ENCODE measurements around the gene FOXL3.

The FOXL3 gene

DNA sequence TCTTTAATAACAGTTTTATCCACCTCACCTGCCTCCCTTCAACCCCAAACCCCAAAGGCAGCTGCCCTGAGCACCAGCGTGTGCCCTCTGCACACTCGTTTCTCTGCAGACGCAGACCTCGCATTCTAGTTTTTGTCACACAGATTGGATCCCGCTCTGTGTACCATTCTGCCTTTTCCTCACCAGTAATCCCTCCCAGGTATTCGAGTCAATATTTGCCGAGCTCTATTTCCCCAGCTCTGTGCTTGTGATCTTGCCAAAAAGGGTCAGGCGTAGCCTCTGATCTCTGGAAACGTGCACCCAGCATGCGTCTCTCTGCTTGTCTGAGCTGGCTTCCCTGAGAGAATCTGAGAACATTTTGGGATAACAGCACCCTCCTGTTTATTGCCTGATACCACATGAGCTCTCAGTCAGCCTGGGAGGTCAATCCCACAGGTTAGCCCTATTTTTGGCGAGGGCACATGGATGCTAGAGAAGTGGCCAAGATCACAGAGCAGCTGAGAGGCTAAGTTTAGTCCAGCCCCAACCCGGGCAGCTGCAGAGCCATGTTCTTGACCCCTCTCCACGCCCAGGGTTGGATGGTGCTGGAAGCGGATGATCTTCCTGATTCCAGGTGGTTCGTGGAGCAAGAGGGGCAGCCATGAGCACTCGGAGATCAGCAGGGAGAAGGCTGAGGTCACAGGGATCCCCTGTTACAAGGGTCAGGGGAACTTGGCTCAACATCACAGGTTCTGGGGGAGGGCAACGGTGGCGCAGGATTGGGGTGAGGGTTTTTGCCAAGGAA, 29.1 kb downstream of the FOXL3 start:
- DNase-seq (ENCODE audit: low read depth in 4 of 4, low spot score in 1 of 4), result no peak

DNA sequence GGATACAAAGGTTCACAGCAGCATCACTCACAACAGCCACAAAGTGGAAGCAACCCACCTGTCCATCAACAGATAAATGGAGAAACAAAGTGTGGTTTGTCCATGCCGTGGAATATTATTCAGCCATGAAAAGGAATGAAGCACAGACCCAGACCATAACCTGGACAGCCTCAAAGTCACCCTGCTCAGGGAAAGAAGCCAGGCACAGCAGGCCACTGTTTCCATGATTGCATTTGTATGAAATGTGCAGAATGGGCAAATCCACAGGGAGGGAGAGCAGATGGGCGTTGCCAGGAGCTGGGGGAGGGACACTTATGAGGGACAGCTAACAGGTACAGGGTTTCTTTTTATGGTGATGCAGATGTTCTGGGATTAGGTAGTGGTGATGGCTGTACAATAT, 30.3 kb downstream of the FOXL3 start:
- DNase-seq (ENCODE audit: low read depth in 4 of 4, low spot score in 1 of 4), result no peak

DNA sequence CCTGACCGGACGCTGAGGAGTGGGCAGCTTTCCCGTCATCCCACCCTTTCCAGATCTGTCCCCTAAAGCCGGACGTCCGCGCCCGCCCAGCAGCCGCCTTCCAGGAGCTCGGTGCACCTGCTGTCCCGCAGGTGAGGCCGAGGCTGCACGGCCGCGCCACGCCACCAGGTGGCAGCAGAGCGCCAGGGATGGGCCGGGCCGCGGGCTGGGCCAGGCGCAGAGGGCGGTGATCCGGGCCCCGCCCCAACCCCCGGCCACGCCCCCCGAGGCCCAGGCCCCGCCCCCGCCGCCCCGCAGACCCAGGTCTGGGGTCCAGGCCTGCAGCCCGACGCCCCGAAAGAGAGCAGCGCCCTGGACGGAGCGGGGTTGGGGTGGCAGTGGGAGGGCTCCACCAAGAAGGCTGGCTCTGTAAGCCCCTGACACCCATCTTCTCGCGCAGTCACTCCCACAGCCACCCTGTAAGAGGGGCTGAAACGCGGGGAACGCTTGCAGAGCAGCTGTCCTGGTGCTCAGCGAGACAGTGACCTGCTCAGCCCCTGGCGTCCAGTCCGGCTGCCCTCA, 32.2 kb downstream of the FOXL3 start:
- DNase-seq (ENCODE audit: low read depth in 4 of 4, low spot score in 1 of 4), result peak; percentile 75 to 90 (median 80)

- no peak for DNase-seq (ENCODE audit: low read depth in 4 of 4, low spot score in 1 of 4)
Measured at GRCh38 chr7:322708-323111, 32.7 kb downstream of the FOXL3 start.

GRCh38 chr7:323410-323809, 33.4 kb downstream of the FOXL3 start:
- DNase-seq (ENCODE audit: low read depth in 4 of 4, low spot score in 1 of 4), result no peak

- DNase-seq (ENCODE audit: low read depth in 4 of 4, low spot score in 1 of 4), result no peak
Measured at GRCh38 chr7:324011-324410, 34.0 kb downstream of the FOXL3 start.

GRCh38 chr7:325051-325798, 35.3 kb downstream of the FOXL3 start:
- no peak for DNase-seq (ENCODE audit: low read depth in 4 of 4, low spot score in 1 of 4)

GRCh38 chr7:325811-326210, 35.8 kb downstream of the FOXL3 start:
- DNase-seq (ENCODE audit: low read depth in 4 of 4, low spot score in 1 of 4), result no peak

GRCh38 chr7:326273-326672, 36.3 kb downstream of the FOXL3 start:
- DNase-seq (ENCODE audit: low read depth in 4 of 4, low spot score in 1 of 4), result no peak

DNA sequence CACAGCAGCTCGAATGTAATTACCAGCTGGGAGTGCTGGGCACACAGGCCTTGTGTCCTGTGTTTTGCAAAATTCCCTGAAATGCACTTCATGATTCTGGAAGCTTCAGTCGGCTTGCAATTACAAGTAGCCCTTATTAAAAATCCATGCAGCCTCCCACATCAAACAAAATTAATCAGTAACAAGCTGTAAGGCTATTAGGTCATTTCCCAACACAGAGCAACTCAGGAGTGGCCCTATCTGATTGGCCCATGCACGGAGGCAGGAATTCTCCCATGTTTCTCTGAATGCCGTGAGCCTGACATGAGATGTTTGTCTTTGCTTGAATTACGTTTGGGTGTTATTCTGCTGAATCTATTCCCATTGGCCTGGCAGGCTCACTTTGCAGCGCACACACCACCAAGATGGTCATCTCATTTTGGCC, 36.9 kb downstream of the FOXL3 start:
- DNase-seq (ENCODE audit: low read depth in 4 of 4, low spot score in 1 of 4), result no peak

DNA sequence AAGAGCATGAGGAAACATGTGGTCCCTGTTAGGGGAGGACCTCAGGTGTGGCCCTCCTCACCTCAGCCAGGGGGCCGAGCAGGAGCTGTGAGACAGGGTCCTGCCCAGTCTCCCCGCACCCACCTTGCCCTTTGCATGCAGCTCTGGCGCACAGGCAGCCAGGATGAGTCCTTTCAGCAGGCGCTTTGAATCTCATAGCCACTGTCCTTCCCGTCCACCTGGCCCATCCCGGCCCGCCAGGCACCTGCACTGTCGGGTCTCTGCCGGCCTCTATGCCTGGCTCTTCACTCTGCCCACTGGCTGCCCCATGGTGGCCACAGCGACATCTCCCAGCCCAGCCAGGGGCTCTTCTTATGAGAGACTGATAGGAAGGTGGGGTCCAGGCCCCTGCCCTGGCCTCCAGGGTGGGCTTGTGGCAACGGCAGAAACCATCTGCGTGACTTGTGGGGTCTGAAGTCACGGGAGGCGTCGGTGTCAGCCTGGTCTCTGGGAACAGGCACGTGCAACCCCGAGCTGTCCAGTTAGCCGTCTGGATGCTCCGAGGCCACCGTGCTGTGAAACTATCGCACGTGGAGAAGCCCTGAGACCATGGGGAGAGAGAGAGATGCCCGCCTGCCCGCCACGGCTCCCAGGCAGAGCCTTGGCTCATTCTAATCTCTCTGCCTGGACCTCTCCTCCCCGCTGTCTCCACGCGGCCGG, 37.4 kb downstream of the FOXL3 start:
- DNase-seq (ENCODE audit: low read depth in 4 of 4, low spot score in 1 of 4), result no peak

GRCh38 chr7:327991-328702, 38.2 kb downstream of the FOXL3 start:
- DNase-seq (ENCODE audit: low read depth in 4 of 4, low spot score in 1 of 4), result no peak

GRCh38 chr7:329691-330281, 39.8 kb downstream of the FOXL3 start:
- no peak for DNase-seq (ENCODE audit: low read depth in 4 of 4, low spot score in 1 of 4)

GRCh38 chr7:330511-331230, 40.7 kb downstream of the FOXL3 start:
- DNase-seq (ENCODE audit: low read depth in 4 of 4, low spot score in 1 of 4), result no peak

DNA sequence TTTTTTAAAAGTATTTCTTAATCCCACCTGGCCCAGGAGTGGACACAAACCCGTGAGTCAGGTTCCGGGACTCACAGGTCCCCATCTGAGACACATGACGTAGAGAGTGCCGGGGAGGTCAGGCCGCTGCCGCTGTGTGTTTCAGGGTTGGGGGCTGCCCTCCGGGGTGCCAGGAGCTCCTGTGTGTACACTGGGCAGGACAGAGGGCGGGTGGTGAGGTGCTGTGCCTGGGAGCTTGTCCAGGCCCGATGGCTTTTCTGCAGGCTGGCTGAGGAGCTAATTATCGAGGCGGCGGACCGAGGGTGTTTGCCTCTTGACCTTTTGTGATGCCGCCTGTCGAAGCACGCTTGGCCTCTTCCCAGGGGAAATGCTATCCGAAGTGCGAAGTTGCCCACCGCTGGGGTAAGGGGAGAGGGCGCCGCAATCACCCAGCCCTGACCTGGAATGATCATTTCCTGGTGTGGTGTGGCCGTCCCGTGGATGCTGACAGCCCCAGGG, 42.1 kb downstream of the FOXL3 start:
- DNase-seq (ENCODE audit: low read depth in 4 of 4, low spot score in 1 of 4), result no peak

GRCh38 chr7:332646-333392, 42.8 kb downstream of the FOXL3 start:
- DNase-seq (ENCODE audit: low read depth in 4 of 4, low spot score in 1 of 4), result peak; percentile 89 to 98 (median 94)

GRCh38 chr7:333393-333764, 43.4 kb downstream of the FOXL3 start:
- DNase-seq (ENCODE audit: low read depth in 4 of 4, low spot score in 1 of 4), result no peak

GRCh38 chr7:334618-335357, 44.8 kb downstream of the FOXL3 start:
- no peak for DNase-seq (ENCODE audit: low read depth in 4 of 4, low spot score in 1 of 4)
